ENCODE measurements around the gene VSTM4.

- no peak for TF ChIP-seq CTCF (IDR thresholded peaks at IDR 0.05; ENCODE audit: borderline replicate concordance, extremely low read depth, low read length, poor library complexity, severe bottlenecking)
- no peak for TF ChIP-seq EZH2 (IDR thresholded peaks at IDR 0.05; ENCODE audit: borderline replicate concordance, low read depth, low read length, severe bottlenecking)
Measured at GRCh38 chr10:49008091-49008490, 107.2 kb downstream of the VSTM4 start.

Data from DND-41 (cell line).